GM04503 (cell line): Measurements from ENCODE around the gene SDK1.
"Not testable (repeated sequence)": the region's sequence is repeated elsewhere in the genome, so short reads cannot be mapped to it uniquely, and the experiment has no call there.

ENCODE experiments used
- DNase-seq: peaks from one replicate; pipeline ENCODE4 v3.0.0-alpha.2; 2012; ENCODE audit warnings: low read depth

SDK1 gene

DNA sequence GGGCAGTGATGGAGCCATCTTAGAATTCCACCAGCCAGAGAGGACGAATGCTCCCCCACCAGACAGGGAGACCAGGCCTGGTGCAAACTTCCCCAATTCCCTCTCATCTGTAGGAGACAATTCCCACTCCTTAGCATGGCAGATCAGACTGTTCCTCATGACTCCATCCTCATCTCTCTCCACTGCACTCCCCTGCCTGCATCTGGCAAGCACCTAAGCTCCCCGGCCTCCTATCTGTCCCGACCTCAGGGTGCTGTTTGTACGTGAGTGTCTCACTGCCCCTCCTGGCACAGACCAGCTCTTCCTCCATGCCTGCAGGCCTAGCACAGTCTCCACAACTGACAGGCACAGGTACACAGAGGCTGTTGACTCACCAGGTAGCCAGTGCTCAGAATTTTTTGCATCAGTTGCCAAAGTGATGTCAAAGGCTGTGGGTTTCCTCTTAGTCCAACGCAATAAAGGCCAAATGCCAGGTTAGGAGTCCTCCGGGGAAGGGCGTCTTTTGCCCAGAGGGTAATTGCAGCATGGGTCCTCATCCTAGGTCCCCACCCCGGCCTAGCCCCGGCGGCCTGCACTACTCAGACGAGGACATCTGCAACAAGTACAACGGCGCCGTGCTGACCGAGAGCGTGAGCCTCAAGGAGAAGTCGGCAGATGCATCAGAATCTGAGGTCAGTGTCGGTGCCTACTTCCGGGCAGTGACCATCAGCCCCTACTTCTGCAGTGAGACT, 944.2 kb downstream of the SDK1 start:
- DNase-seq = no peak

DNA sequence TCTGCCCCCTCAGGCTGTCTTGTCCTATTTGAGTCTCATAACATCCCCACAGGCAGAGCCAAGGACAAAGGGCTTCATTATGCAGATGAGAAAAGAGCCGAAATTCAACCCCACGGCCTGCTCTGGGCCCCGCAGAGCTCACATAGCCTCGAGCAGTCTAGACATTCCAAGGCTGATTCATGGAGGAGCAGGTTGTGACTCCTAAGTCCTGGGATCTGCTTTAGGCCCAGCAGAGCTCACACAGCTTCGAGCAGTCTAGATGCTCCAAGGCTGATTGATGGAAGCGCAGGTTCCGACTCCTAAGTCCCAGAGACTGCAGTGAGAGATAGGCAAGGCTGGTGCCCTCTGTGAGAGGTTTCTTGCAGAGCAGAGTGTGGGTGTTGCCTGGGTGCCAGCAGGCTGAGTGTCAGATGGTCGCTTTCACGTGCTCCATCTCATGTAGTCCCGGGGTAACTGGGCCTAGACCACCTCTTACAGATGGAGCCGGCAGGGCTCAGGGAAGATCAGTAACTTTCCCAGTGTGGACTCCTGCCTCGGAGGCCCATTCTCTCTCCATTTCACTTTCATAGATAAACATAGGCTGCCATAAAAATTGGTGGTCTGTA, 944.9 kb downstream of the SDK1 start:
- DNase-seq = no peak

DNA sequence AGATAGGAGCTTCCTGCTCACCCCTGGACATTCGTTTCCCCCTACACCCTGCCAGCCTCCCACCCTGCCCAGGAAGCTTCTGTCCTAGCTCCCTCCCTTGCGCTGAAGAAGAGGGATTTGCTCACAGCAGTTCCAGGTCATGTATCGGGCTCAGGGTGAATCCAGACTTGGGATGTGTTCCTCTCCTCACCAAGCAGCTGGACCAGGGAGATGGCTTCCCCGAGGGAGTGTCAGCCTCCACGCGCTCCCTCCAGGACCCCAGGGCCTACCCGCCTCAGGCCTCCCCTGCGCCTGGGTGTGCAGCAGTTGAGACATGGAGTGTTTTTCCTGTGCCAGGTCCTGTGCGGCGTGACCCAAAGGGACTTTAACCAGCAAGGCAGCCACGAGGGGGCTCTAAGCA, 945.5 kb downstream of the SDK1 start:
- DNase-seq = no peak

DNA sequence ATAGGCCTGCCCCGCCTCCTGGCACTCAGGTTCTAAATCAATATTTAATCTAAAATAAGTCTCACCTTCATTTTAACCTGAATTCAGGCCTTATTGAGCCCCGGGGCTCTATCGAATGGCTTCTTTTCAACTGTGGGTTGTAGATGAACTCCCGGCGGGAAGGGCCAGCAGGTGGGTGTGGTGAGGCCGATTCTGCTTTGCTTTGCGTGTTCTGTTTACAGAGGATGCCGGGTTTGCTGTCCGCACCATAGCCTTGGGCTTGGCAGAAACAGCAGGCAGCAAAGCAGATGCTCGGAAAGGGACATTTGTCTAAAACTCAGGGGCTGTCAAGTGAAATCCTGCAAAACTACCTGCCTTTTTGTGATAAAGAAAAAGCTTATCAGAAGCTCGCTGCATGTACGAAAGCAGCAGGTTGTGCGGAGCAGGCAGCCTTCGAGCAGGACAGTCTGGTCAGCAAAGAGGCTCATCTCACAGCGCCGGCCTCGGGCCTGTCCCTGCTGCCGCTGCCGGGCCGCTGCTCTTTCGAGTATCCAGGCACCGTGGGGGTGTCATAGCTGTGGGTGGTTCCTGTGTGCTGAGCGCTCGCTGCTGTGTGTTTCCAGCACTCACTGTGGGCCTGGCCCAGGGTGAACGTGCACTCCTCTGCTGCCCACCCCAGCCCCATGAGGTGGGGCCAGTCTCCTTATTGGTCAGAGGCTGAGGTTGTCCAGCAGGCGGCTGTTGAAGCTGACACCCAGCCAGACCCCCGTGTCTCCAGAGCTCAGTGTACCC, 946.2 kb downstream of the SDK1 start:
- DNase-seq = no peak

DNA sequence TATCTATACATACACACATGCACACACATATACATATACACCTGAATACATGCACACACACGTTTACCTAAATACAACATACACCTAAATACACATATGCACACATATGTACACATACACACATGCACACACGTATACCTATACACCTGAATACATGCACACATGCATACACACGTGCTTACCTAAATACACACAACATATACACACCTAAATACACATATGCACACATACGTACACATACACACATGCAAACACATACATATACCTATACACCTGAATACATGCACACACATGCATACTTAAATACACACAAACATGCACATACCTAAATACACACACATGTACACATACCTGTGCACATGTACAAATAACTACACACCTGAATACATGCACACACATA, 947.2 kb downstream of the SDK1 start:
- no peak for DNase-seq

DNA sequence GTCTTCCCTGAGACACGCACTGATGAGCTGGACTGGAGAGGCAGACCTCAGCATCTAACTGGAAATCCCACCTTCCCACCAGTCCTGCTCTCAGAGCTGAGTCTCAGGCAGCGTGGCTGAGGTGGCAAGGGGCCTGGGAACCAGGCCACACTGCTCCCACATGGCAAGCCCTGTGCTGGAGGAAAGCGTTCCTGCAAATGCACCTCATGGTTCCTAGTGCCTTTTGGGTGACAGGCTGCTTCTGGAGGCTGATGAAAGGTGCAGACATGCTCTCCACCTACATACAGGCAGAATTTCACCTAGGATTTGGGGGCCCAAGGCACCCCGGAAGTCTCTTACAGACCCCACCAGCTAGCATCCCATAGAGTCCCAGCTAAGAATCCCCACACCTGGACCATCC, 948.2 kb downstream of the SDK1 start:
- DNase-seq = no peak

DNA sequence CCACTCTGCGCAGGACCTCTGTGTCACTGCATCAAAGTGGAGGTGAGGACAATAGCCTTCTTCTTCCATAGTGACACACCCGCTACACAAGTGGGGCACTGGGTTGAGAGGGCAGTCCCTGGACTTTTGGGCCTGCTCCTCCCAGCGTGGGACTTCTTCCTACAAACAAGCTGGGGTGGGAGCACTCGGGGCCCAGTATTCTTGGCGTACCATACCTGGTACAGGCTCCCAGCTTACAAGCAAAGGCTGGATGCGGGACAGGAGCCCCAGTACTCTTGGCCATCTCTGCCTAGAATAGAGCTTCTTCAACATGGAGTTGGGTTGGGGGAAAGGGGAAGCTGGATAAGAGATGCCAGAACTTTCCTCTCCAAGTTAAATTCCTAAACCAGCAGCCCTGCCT, 954.3 kb downstream of the SDK1 start:
- no peak for DNase-seq

DNA sequence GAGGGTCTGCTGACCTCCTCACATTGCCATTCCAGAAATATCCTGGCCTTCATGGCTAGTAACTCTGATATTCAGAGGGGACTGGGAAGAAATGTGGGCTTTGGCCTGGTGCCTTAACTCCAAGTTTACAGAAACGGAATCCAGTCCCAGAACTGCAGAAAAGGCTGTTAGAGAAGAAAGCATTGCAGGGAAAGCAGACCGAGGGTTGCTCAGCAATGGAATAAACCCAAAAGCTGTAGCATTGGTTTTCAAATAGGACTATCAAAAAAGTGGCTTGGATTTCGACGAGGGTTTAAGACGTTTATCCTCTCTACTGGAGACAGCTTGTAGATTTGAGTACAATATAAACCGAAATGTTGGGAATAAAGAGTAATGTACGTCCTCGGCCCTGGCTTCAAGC, 955.2 kb downstream of the SDK1 start:
- DNase-seq = no peak

DNA sequence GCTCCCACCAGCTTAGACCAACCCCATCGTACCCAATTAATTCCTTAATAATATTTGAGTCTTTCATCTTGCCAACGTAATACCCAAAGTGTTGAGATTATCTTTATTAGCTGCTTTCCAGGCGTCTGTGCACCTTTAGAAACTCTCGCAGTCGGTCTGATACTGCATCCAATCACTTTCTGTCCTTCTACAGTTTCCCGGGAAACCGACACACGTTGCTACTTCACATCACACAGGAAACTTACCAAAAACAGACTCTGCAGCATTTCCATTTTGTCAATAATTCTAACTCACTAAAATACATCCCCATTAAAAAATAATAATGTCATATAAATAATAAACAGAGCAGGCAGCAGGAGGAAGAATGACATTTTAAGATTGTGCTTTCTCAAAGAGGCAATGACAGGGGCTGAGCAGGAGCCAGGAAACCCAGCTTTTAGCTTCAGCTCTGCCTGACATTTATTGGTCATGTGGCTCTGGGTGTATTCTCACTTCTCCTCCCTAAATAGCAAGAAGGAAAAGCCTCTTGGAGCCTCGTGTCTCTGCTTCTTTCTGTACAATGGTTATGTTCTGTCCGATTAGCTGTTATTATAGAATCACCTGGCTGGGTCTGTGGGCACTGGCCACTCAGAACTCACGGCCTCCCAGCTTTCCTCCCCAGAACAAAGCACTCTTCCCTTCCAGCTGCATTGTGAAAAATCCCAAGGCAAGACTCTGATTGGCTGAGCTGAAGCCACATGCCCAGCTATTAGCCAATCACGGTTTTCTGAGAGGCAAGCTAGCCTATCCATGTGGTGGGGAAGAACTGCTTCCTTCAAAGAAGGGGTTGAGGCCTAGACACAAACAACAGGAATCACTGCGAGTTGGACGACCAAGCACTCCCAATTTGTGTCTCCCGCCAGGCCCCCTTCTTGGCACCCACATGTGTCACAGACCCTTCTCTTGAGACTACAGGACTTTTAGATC, 956.4 kb downstream of the SDK1 start:
- DNase-seq = no peak

DNA sequence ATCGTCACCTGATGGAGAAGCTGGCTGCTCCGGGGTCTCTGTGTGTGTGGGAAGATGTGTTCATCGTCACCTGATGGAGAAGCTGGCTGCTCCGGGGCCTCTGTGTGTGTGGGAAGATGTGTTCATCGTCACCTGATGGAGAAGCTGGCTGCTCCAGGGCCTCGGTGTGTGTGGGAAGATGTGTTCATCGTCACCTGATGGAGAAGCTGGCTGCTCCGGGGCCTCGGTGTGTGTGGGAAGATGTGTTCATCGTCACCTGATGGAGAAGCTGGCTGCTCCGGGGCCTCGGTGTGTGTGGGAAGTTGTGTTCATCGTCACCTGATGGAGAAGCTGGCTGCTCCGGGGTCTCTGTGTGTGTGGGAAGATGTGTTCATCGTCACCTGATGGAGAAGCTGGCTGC, 959.1 kb downstream of the SDK1 start:
- DNase-seq = not testable (repeated sequence)

DNA sequence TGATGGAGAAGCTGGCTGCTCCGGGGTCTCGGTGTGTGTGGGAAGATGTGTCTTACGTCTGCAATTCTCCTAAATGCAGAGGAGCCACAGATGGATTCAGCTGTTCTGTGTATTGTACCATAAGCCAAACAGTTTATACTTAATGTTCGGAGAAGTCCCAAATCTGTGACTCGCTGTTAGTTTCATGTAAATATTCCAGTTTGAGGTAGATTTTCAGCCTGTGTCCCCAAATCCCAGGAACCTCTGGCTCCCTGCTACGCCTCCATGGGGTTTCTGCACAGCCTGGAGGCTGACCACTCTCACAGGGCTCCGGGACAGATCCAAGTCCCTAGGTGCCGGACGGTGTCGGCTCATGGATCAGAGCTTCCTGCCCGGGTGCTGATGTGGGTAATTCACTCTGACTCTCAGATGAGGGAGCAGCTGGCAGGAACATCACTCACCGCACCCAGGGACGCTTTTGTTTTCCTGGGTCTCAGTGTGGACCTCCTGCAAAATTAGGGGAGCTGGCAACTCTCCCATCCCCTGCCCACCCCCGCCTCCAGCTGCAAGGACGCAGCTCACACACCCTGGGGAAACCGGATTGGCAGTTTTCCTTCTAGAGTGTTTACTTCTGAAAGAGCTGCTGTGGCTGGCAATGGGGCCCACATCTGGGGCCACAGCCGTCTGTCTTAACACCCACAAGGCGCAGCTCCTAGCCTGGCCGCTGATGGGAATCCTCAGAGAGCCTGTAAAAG, 960.0 kb downstream of the SDK1 start:
- no peak for DNase-seq

DNA sequence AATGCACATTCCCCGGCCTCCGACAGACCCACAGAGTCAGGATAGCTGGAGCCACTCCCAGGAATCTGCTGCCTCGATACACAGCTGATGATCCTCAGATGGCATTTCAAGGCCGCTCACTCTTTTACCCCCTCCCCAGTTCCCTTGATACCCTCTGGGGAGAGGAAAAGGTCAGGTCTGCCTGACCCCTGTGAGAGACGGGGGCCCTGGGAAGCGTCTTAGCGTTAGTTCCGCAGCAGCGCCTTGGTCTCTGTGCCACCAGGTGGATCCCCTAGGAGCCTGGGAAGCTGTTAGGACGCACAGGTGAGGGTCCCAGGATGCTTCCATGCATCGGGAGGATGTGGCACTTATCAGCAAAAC, 960.5 kb downstream of the SDK1 start:
- no peak for DNase-seq

DNA sequence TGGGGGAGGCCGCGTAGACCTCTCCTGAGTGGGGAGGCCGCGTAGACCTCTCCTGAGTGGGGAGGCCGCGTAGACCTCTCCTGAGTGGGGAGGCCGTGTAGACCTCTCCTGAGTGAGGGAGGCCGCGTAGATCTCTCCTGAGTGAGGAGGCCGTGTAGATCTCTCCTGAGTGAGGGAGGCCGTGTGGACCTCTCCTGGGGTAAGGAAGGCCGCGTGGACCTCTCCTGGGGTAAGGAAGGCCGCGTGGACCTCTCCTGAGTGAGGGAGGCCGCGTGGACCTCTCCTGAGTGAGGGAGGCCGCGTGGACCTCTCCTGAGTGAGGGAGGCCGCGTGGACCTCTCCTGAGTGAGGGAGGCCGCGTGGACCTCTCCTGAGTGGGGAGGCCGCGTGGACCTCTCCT, 963.2 kb downstream of the SDK1 start:
- not testable (repeated sequence) for DNase-seq

DNA sequence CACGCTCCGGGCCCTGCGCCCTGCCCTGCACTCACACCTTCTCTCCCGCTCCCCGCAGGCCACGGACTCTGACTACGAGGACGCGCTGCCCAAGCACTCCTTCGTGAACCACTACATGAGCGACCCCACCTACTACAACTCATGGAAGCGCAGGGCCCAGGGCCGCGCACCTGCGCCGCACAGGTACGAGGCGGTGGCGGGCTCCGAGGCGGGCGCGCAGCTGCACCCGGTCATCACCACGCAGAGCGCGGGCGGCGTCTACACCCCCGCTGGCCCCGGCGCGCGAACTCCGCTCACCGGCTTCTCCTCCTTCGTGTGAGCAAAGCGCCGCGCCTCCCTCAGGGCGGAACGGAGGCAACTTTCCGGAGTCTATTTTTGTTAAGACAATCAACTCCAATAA, 964.0 kb downstream of the SDK1 start:
- no peak for DNase-seq

DNA sequence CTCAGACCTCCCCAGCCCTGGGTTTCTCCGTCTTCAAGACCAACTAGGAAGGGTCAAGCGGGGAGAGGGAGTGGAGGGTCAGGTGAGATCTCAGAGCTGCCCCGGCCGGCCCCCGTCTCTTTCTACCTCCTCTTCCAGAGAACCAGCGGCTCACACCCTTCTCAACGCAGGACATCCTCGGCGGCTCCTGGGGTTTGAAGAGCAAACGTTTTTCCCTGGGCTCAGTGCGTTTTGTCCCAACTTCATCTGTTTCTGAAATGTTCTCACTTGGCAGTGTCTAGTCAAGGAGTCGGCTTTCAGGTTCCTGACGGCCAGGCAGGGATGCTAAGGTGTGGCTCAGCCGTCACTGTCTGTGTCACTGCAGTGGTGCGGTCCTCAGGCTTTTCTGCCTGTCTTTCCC, 964.6 kb downstream of the SDK1 start:
- DNase-seq = no peak

DNA sequence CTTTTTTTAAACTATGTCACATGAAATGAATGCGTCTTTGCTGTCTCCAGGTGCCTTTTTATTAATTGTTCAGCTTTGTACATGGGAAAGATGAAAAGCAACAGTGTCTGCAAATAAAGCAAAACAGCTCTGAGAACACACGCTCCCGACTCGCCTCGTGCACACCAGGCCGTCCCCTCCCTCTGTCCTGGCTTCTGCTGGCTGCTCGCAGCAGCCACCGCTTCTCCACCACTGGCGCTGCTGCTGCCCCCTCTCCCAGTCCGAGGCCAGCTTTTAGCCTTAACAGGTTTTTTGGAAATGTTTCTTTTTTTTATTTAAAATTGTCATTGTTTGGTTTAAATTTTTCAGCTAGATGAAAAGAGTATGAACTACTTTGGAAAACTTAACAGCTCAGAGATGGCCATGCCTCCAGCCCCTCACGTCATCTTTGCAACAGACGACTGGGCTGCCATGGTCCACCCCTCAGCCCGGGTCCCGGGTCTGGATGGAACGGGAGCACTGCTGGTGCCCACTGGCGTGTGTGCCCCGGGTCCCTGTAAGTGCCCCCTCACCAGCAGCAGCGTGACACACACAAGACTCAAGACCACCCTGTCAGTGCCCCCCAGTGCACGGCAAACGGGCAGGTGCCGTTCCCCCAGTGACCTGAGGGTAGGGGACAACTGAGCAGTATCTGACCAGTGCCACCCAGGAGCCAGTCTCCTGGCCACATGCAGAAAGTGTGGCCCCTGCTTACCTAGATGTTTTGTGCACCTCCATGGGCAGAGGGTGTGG, 965.4 kb downstream of the SDK1 start:
- DNase-seq = no peak

DNA sequence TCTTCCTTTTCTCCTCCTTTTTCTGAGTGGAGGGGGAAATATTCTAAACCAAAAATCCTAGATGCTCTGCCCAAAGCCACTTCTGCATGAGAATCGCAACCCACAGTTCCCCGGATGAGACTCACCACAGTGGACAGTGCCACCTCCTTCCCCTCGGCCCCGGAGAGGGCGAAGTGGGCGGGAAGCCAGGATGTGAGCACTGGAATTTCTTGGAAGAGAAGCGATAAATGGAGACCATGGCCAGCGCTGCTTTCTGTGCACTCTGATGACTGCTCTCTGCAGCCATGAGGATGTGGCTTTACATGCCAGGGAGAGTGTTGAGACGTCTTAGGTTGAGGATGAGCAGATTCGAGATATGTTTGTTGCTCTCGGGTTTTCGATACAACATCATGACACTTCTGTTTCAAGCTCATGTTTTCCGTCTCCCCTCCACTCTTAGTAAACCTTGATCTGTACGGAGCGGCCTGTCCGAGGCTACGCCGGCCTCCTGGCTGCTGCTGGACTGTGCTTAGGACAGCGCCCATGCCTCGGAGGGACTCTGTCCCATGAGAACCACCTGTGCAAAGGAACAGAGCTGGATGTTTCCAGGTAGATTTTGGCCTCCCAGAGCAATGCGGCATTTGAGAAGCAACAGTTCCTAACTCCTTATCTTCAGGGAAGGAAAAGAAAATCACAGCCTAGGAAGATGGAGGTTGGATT, 966.4 kb downstream of the SDK1 start:
- DNase-seq = no peak

DNA sequence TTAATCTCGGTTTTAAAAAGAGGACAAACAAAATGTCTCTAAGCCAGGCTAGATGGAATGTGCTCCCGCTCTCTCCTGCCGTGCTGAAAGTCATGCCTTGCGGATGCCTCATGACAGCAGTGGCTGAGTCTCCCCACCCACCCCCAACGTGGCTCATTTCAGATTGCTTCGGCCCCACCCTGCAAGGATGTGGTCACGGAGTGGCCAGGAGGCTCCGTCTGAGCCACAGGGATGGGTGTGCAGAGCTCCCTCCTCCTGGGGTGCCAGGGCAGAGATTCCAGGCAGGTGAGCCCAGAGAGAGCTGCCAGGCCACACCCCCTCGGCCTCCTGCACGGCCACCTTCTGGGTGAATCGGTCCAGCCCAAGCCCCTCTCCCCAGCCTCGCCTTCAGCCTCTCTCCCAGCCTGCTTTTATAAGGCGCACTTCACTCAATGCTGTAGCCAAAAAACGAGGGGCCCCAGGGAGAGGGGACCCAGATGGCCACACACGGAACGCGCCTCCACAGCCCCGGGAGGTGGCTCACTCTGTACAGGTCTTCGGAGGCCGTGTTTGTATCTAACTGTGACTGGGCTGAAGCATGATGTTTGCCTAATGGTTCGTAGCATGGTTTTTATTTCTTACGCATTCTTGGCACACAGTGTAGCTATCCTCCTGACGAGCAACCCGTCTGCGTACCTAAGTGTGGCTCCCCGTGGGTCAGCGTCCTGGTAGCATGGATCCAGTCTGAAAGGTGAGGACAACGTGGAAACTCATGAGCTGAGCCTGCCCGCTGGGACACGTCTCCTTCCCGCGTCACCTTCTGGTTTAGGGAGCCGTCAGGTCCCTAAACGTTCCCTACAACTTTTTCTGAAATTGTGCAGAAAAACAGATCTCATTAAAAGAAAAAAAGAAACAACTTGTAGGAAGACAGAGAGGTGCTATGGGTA, 967.3 kb downstream of the SDK1 start:
- DNase-seq = no peak

DNA sequence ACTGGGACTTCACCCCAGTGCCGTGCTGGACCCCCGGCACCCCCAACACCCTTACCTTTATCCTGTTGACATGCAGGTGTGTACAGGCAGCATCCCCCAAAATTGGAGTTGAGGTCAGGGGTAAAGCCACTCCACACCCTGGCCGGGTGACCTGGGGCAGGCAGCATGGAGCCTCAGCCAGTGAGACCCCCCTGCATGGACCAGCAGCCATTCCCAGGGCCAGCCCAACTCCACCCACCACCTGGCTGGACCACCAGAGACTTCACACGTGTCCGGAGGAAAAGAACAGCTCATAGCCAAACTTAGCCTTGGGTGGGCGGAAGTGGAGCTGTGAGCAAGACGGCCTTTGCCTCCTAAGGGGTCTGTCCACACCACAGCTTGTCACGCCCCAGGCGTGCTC, 968.0 kb downstream of the SDK1 start:
- no peak for DNase-seq
